ENCODE results near the gene GALNT9.
A peak's percentile ranks its signal among the peaks of the same experiment; 100 is the strongest.
"Not testable (repeated sequence)": the region's sequence is repeated elsewhere in the genome, so short reads cannot be mapped to it uniquely, and the experiment has no call there.

GALNT9 gene

GRCh38 chr12:132196038-132196872, 133.1 kb downstream of the GALNT9 start:
- Histone ChIP-seq H3K36me3 (ENCODE audit: insufficient read depth, low read length) (no peaks in the 10 kb centered on the region), H3K4me1 (ENCODE audit: control insufficient read depth, insufficient read depth, low read length, unreplicated experiment) (no peaks in the 10 kb centered on the region), H3K27ac (ENCODE audit: low read depth, low read length) (no peak overlapping the region), H3K4me3 (ENCODE audit: low read depth, low read length) (no peak overlapping the region), H3K27me3 (ENCODE audit: insufficient read depth, low read length) (no peaks in the 10 kb centered on the region), H3K79me2 (ENCODE audit: control insufficient read depth, insufficient read depth, low read length, unreplicated experiment) (no peaks in the 10 kb centered on the region), H2AFZ (ENCODE audit: low read length, unreplicated experiment) (no peak overlapping the region)

DNA sequence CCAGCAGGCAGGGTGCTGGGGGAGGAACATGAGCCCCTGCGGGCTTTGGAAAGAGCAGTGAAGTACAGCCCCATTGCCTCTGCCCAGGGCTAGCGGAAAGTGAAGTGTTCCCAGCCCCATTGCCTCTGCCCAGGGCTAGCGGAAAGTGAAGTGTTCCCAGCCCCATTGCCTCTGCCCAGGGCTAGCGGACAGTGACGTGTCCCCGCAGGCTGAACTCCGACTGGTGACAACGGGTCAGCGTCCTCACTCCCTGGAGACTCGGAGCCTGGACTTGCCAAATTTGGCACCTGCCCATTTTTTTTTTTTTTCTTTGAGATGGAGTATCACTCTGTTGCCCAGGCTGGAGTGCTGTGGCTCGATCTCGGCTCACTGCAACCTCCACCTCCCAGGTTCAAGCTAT, 134.1 kb downstream of the GALNT9 start:
- H3K36me3 ChIP-seq (ENCODE audit: insufficient read depth, low read length); H3K4me3 ChIP-seq (ENCODE audit: low read depth, low read length); H2AFZ ChIP-seq (ENCODE audit: low read length, unreplicated experiment); H3K79me2 ChIP-seq (ENCODE audit: control insufficient read depth, insufficient read depth, low read length, unreplicated experiment); H3K4me1 ChIP-seq (ENCODE audit: control insufficient read depth, insufficient read depth, low read length, unreplicated experiment); H3K27ac ChIP-seq (ENCODE audit: low read depth, low read length); H3K27me3 ChIP-seq (ENCODE audit: insufficient read depth, low read length): not testable (repeated sequence)

DNA sequence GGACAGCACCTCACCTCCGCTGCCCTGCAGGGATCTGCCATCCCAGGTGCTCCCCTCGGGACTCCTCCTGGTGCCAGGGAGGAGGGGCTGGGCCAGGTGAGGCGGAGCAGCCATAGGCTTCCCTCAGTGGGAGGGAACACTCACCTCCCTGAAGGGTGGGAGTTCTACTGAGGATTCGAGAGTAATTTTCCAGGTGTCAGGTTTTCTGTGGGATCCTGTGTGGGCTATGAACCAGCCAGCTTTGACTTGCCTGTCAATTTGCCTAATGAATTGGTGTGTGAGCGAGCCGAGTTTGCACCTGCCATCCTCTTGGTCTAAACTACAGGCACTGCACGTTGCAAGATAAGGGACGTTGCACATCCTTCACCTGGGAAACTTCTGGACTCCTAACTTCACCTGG, 134.8 kb downstream of the GALNT9 start:
- H3K4me3 ChIP-seq (ENCODE audit: low read depth, low read length), result no peak overlapping the region
- peaks cover 6% of the 10 kb centered on the region for H3K4me1 ChIP-seq (ENCODE audit: control insufficient read depth, insufficient read depth, low read length, unreplicated experiment)
- H3K27me3 ChIP-seq (ENCODE audit: insufficient read depth, low read length), result no peaks in the 10 kb centered on the region
- no peaks in the 10 kb centered on the region for H3K36me3 ChIP-seq (ENCODE audit: insufficient read depth, low read length)
- H3K27ac ChIP-seq (ENCODE audit: low read depth, low read length), result no peak overlapping the region
- no peaks in the 10 kb centered on the region for H3K79me2 ChIP-seq (ENCODE audit: control insufficient read depth, insufficient read depth, low read length, unreplicated experiment)
- no peak overlapping the region for H2AFZ ChIP-seq (ENCODE audit: low read length, unreplicated experiment)

GRCh38 chr12:132194056-132194455, 135.3 kb downstream of the GALNT9 start:
- H3K27ac ChIP-seq (ENCODE audit: low read depth, low read length), result no peak overlapping the region
- peaks cover 6% of the 10 kb centered on the region for H3K4me1 ChIP-seq (ENCODE audit: control insufficient read depth, insufficient read depth, low read length, unreplicated experiment)
- H3K79me2 ChIP-seq (ENCODE audit: control insufficient read depth, insufficient read depth, low read length, unreplicated experiment), result no peaks in the 10 kb centered on the region
- H3K4me3 ChIP-seq (ENCODE audit: low read depth, low read length), result no peak overlapping the region
- H3K36me3 ChIP-seq (ENCODE audit: insufficient read depth, low read length), result no peaks in the 10 kb centered on the region
- no peaks in the 10 kb centered on the region for H3K27me3 ChIP-seq (ENCODE audit: insufficient read depth, low read length)
- no peak overlapping the region for H2AFZ ChIP-seq (ENCODE audit: low read length, unreplicated experiment)

DNA sequence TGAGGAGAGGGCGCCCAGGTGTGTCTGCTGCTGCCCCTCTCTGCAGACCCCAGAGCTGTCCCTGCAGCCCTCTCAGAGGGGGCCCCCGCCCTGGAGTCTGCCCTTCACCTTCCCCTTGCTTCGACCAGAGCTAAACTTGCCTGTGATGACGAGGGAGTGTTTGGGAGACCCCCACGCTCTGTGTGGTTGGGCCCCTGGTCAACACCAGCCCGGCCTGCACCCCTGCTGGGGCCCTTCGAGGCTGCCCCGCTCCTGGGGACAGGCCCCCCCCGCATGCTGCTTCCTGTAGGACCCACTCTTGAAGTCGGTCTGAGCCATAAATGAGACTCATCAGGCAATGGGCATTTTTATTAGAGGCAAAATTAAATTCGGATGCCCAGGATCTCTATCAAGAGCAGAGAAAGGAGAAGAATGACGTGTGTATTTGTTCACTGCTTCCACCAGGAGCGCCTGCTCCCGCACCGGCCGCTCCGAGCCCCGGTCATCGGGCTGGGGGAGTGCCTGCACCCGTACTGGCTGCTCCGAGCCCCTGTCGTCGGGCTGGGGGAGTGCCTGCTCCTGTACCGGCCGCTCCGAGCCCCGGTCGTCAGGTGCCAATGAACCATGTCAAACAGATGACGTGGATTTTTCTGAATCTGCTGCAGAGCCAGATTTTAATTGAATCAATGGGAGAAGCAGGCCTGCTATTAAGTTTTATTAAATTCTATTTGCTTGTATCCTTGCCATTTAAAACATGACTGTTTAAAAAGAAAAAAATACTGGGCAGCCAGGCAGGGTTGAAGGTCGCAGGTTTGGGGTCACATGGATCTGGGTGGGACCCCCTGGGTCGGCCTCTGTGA, 137.5 kb downstream of the GALNT9 start:
- H3K4me1 ChIP-seq (ENCODE audit: control insufficient read depth, insufficient read depth, low read length, unreplicated experiment), result peaks cover 6% of the 10 kb centered on the region
- H2AFZ ChIP-seq (ENCODE audit: low read length, unreplicated experiment), result no peak overlapping the region
- H3K79me2 ChIP-seq (ENCODE audit: control insufficient read depth, insufficient read depth, low read length, unreplicated experiment), result no peaks in the 10 kb centered on the region
- H3K36me3 ChIP-seq (ENCODE audit: insufficient read depth, low read length), result no peaks in the 10 kb centered on the region
- no peak overlapping the region for H3K27ac ChIP-seq (ENCODE audit: low read depth, low read length)
- H3K27me3 ChIP-seq (ENCODE audit: insufficient read depth, low read length), result 0 out of 2 replicates have a peak, but pooled peaks cover 2% of the 10 kb centered on the region
- H3K4me3 ChIP-seq (ENCODE audit: low read depth, low read length), result no peak overlapping the region

DNA sequence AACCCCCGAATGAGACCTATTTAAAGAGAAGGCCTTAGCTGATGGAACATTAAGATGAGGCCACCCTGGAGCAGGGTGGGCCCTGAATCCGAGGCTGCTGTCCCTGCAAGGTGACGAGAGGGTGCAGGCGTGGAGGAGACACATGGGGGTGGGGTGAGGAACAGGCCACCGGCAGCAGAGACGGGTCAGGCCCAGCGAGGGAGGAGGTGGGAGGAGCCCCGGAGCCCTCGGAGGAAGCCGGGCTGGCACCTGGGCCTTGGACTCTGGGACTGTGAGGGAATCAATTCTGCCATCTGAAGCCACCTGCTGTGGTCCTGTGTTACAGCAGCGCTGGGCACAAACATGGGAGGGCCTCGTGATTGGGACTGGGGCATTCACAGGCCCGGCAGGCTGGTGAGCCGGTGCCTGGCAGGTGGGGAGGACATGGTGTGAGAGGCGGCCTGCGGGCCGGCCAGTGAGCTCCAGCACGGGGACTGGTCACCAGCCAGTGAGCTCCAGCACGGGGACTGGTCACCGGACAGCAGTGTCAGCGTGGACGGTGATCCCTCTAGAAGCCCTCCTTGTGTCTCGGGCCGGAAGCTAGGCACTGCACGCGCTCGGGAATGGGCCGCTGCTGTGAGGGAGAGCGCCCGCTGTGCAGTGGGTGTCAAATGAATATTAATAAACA, 138.4 kb downstream of the GALNT9 start:
- H3K79me2 ChIP-seq (ENCODE audit: control insufficient read depth, insufficient read depth, low read length, unreplicated experiment), result no peaks in the 10 kb centered on the region
- peaks cover 12% of the 10 kb centered on the region for H3K27me3 ChIP-seq (ENCODE audit: insufficient read depth, low read length)
- H2AFZ ChIP-seq (ENCODE audit: low read length, unreplicated experiment), result no peak overlapping the region
- peak overlapping the region; percentile 81 for H3K4me3 ChIP-seq (ENCODE audit: low read depth, low read length)
- no peaks in the 10 kb centered on the region for H3K36me3 ChIP-seq (ENCODE audit: insufficient read depth, low read length)
- peaks cover 6% of the 10 kb centered on the region for H3K4me1 ChIP-seq (ENCODE audit: control insufficient read depth, insufficient read depth, low read length, unreplicated experiment)
- no peak overlapping the region for H3K27ac ChIP-seq (ENCODE audit: low read depth, low read length)

- Histone ChIP-seq H3K4me1 (ENCODE audit: control insufficient read depth, insufficient read depth, low read length, unreplicated experiment) (peaks cover 6% of the 10 kb centered on the region), H3K79me2 (ENCODE audit: control insufficient read depth, insufficient read depth, low read length, unreplicated experiment) (no peaks in the 10 kb centered on the region), H3K4me3 (ENCODE audit: low read depth, low read length) (peak overlapping the region; percentile 81), H3K27me3 (ENCODE audit: insufficient read depth, low read length) (peaks cover 20% of the 10 kb centered on the region), H3K36me3 (ENCODE audit: insufficient read depth, low read length) (no peaks in the 10 kb centered on the region), H3K27ac (ENCODE audit: low read depth, low read length) (peak overlapping the region; percentile 18; the same call in 1 of the 2 replicates), H2AFZ (ENCODE audit: low read length, unreplicated experiment) (peak overlapping the region; percentile 90)
Observed at GRCh38 chr12:132190012-132190755, 139.2 kb downstream of the GALNT9 start.

DNA sequence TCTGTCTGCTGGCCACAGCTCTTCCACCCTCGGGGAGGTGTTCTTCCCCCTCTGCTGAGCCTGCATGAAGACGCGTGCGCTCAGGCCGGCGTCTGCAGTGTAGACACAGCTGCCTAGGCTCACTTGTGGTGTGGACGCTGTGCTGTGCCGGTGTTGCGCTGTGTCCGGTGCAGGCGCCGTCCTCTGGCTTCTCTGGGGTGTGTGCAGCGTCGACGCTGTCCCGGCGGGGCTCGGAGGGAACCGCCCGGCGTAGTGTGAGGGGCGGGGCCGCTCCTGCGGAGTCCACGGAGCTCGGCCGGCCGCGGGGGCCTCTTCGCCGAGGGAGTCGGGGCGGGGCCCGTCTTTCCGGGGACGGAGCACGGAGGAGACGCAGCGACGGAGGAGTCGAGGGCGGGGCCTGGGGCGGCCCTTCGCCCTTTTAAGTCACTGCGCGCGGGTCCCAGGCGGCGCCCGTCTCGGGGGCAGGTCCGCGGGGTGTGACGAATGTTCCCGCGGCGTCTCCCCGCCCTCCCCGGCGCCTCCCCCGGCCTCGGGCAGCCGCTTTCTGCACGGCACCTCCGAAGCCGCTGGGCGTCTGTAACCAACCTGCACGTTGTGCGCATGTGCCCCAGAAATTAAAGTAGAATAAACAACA, 139.9 kb downstream of the GALNT9 start:
- H3K4me3 ChIP-seq (ENCODE audit: low read depth, low read length), result peak overlapping the region; percentile 81
- H2AFZ ChIP-seq (ENCODE audit: low read length, unreplicated experiment), result peak overlapping the region; percentile 90
- H3K36me3 ChIP-seq (ENCODE audit: insufficient read depth, low read length), result no peaks in the 10 kb centered on the region
- no peaks in the 10 kb centered on the region for H3K79me2 ChIP-seq (ENCODE audit: control insufficient read depth, insufficient read depth, low read length, unreplicated experiment)
- peak overlapping the region; percentile 18; the same call in 1 of the 2 replicates for H3K27ac ChIP-seq (ENCODE audit: low read depth, low read length)
- peaks cover 6% of the 10 kb centered on the region for H3K4me1 ChIP-seq (ENCODE audit: control insufficient read depth, insufficient read depth, low read length, unreplicated experiment)
- H3K27me3 ChIP-seq (ENCODE audit: insufficient read depth, low read length), result peaks cover 26% of the 10 kb centered on the region

GRCh38 chr12:132188916-132189325, 140.5 kb downstream of the GALNT9 start:
- no peaks in the 10 kb centered on the region for H3K79me2 ChIP-seq (ENCODE audit: control insufficient read depth, insufficient read depth, low read length, unreplicated experiment)
- H2AFZ ChIP-seq (ENCODE audit: low read length, unreplicated experiment), result no peak overlapping the region
- peaks cover 6% of the 10 kb centered on the region for H3K4me1 ChIP-seq (ENCODE audit: control insufficient read depth, insufficient read depth, low read length, unreplicated experiment)
- H3K27me3 ChIP-seq (ENCODE audit: insufficient read depth, low read length), result peaks cover 31% of the 10 kb centered on the region
- no peak overlapping the region for H3K27ac ChIP-seq (ENCODE audit: low read depth, low read length)
- H3K4me3 ChIP-seq (ENCODE audit: low read depth, low read length), result peak overlapping the region; percentile 81
- H3K36me3 ChIP-seq (ENCODE audit: insufficient read depth, low read length), result no peaks in the 10 kb centered on the region

Measured in ACC112 (cell line).